Activated T-cell treated with anti-CD3 and anti-CD28 coated beads for 48 hours (primary cell): ENCODE data around the gene ZNF200.

ENCODE experiments used
- DNase-seq: peaks from one replicate; pipeline ENCODE4 v3.0.0-alpha.2; 2020; ENCODE audit warnings: low read depth

Gene ZNF200

DNA sequence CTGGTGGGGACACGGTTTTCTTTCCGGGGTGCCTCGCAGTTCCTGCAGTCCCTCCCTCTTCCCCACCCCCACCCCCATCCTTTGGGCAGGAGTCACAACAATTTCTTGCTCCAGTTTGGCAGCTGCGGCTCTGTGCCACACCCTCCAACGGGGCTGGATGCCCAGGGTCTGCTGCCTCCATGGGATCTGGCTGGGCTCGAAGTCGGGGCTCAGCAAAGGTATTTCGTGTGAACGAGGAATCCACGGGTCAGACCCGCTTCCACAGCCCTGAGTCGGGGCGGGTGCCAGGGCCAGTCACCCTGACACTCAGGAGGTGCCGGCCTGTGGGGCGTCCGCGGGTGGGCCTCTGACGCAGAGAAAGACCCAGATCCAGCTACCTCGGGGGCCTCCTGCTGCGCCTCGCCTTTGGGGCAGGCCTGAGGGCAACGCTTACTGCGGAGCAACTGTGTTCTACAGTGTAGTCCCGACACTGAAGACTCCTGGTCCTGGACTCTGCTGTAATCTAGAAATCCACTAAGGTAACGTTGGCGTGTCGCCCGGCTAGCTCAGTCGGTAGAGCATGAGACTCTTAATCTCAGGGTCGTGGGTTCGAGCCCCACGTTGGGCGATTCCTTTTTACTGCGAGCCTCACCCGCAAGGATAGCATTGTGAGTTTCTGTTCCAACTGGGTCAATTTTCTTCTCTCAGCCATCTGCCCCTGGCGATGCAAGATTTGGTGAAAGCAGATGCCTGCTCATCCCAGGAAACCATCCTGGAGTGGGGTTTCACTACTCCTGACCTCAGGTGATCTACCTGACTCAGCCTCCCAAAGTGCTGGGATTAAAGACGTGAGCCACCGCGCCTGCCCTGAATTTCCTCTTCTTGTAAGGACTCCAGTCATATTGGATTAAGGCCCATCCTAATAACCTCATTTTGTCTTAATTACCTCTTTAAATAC, 59.5 kb downstream of the ZNF200 start:
- peak; percentile 74 for DNase-seq

DNA sequence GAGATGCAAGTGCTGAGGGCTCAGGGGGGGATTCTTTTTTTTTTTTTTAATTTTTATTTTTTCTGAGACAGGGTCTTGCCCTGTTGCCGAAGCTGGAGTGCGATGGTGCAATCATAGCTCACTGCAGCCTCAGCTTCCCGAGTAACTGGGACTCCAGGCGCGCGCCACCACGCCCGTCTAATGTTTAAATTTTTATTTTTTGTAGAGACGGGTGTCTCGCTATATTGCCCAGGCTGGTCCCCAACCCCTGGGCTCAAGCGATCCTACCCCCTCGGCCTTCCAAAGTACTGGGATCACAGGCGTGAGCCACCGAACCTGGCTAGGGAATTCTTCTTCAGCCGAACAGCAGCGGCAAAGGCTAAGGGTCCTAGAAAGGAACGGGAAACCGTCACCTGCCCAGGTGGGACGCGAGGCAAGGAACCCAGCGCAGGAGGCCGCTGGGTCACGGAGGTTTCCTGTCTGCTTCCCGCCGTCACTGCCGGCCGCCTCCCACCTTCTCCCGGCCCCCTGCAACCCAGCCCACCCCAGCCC, 60.3 kb downstream of the ZNF200 start:
- no peak for DNase-seq

DNA sequence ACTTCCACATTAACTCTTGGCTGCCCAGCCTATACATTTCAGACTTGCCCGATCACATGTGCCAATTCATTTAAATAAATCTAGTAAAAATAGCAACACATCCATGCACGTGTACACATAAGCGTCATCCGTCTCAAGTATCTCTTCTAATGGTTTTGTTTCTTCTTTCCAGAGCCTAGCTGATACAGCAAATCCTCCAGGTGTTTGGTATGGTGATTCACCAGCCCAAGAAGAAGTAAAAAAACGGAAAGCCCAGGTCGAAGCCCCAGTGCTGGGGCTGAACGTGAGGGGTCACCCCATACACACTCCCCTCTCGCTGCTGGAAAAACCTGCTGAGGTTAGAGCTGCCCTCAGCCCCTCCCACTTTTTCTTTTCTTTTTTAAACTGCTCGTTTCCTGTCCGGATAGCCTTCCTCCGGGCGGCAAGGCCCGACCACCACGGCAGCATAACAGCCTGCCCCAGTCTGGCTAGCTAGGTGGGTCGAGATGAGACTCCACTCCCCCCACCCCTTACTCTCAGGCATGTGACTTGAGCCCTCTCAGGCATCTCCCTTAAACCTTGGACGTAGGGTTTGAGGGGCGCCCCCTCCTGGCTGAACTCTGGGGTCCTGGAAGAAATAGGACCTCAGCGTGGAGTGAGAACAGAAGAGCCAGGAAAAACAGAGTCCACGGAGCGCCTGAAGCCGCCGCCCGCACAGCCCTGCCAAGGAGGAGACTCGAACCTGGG, 60.9 kb downstream of the ZNF200 start:
- DNase-seq, result peak; percentile 43
